HG03565 (cell line): ENCODE measurements around the gene BTBD8.

Experiments
- ATAC-seq: cut with Tn5 transposase; IDR thresholded peaks from one replicate; pipeline ENCODE4 v1.9.1; 2021; ENCODE audit warnings: mild to moderate bottlenecking, moderate library complexity; ENCODE audit not compliant: unreplicated experiment

Gene BTBD8

DNA sequence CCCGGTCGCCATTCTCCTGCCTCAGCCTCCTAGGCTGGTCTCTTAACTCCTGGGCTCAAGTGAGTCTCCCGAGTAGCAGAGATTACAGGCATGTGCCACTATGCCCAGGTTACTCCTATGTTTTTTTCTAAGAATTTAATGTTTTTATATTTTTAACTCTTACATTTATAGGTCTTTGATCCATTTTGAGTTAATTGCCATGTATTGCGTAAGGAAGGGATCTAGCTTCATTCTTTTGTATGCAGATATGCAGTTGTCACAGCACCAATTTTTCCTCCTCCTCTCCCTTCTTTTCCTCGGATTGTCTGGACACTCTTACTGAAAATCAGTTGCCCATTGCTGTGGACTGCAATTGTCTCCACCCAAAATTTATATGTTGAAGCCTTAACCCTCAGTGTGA, 11.5 kb downstream of the BTBD8 start:
- ATAC-seq = no peak

DNA sequence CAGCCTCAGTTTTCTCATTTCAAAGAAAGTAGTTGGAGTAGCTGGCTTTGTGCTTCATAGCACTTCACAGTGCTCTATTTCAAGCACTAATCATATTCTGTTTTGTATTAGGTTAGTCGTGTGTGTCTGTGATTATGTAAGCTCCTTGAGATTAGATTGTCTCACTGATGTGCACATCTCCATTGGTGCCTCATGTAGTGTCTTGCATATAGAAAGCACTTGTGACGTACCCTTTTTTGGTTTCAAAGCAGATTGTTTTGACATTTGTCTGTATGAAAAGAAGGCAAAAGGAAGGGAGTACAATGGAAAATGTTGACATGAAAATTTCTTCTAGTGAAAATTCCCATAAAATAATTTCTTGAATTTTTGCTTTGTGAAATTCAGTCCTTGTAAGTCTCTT, 13.9 kb downstream of the BTBD8 start:
- ATAC-seq = no peak

DNA sequence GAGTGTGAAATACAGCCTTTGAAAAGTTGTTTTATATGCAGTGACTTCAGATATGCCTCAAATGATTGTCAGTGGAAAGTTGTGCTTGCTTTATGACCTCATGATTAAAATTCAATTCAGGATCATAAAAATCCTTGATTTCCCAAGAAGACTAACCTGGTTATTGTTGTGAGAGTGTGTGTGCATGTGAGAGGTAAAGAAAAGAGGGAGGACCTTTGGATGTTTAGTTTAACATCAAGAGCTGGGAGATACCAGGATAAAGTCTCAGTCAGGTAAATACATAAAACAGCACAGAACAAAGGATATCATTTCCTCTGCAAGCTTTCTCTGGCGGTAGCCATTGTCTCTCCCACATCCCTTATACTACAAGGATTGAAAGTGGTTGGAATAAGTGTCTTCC, 14.4 kb downstream of the BTBD8 start:
- no peak for ATAC-seq

DNA sequence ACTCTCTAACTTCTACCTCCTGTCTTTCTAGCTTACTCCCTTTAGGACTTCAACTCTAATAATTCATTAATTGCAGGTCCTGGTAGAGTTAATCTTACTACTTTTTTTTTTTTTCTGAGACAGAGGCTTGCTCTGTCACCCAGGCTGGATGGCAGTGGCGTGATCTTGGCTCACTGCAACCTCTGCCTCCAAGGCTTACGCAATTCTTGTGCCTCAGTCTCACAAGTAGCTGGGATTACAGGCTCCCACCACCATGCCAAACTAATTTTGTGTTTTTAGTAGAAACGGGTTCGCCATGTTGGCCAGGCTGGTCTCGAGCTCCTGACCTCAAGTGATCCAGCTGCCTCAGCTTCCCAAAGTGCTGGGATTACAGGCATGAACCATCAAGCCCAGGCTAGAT, 15.7 kb downstream of the BTBD8 start:
- no peak for ATAC-seq

DNA sequence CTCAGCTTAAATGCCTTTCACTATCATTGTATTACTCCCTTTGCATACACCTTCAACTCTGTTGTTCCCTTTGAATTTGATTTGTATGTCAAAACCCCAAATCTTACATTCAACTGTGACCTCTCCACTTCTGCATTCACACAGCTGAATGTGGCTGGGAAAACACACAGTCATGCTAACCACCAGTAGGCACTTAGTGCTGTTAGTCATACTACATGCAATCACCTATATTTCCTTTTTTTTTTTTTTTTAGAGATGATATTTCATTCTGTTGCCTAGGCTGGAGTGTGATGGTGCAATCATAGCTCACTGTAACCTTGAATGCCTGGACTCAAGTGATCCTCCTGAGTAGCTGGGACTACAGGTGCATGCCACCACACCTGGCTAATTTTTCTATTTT, 16.2 kb downstream of the BTBD8 start:
- no peak for ATAC-seq

DNA sequence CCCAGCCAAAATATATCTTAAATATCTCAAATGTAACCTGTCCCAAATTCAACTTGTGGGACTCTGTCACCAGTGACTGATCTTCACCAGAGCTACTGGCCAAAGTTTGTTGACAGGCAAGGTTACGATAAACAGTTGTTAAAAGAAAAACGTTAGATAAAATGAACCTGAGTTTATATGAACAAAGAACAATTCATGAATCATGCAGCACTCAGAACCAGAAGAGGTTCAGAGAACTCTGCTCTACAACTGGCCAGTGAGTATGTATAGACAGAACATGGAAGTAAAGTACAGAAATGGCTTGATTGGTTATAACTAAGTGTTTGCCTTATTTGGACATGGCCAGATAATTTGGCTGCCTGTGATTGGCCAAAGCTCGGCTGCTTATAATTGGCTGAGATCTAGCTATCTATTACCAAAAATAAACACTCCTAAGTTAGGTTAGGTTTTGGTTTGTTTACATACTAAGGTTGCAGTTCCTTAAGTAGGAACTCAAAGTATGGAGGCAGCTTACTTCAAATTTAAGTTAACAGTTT, 25.5 kb downstream of the BTBD8 start:
- no peak for ATAC-seq

DNA sequence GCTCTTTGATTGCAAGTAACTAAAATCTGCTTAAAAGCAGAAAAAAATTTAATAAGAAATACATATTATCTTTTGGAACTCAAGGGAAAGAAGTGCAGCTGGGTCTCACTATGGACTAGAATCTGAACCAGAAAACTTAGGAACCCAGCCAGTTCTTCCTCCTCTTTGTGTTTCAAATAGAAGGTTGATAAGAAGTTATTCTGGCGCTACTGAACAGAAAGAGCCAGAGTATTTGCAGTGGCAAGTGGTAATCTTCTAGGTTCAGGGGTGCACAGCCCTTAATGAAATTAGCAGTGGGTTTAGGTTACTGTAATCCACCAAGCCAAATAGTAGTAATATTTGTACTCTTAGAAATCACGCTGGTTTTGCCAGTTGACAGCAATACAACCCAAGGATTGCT, 28.5 kb downstream of the BTBD8 start:
- ATAC-seq = no peak

DNA sequence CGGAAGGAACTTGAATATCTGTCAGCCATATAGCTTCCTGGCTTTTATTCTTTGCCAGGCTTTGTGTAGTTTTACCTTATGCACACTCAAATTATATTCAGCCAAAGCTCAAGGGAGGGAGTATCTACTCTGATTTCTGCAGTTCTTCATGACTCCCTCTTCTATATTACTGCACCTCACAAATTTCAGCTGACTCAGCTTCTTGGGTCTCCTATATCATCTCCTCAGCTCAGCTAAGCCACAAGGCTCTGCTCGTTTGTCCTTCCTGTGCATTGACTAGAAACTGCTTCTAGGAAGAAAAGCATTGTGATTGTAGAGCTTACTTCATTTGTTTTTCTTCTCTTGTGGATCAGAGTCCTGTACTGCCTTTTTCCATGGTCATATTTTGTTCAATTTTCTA, 37.4 kb downstream of the BTBD8 start:
- ATAC-seq = no peak

DNA sequence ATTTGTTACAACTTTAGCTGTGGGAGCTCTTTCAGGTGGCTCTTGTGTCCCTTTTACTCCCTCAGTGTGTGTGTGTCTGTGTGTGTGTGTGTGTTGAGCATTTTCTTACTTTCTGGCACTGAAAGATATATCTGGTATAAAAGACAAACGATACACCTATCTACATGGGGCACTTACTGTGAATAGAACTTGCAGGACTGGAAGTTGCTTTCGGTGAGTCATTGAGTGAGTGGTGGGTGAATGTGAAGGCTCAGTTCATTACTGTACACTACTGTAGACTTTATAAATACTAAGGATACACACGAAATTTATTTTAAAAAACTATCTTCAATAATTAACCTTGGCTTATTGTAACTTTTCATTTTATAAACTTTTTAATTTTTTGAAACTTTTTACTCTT, 38.7 kb downstream of the BTBD8 start:
- ATAC-seq = no peak

DNA sequence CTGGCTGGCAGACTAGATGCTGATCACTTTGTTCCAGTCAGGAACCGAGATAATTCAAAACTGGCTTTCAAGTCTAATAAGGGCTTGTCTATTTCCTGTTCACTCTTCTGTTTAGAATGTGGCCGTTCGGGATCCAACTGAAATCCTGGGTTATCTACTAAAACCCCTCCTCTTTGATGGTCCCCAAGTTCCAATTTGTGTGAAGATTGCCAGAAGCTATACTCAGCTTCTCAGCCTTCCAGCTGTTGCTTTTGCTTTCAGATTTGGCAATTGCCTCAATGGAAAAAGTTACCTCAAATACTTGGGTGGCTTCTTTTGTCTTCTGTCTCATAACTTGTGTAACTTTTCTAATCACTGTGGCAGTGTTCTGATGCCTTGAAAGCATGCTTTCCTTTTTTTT, 43.7 kb downstream of the BTBD8 start:
- no peak for ATAC-seq

DNA sequence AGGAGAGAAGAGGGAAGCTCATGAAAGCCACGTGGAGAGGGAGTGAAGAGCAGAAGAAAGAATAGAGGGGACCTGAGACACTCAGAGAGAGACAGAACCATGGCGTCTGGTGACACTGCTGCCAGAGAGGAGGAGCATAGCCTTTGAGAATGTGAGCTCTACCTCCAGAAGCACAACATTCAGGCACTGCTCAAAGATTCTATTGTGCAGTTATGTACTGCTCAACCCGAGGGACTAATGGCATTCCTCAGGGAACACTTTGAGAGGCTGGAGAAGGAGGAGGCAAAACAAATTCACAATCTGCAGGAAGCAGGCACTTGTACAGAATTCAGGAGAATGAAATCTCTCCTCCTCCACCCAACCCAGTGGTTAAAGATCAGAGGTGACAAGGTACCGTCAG, 45.1 kb downstream of the BTBD8 start:
- ATAC-seq = no peak

DNA sequence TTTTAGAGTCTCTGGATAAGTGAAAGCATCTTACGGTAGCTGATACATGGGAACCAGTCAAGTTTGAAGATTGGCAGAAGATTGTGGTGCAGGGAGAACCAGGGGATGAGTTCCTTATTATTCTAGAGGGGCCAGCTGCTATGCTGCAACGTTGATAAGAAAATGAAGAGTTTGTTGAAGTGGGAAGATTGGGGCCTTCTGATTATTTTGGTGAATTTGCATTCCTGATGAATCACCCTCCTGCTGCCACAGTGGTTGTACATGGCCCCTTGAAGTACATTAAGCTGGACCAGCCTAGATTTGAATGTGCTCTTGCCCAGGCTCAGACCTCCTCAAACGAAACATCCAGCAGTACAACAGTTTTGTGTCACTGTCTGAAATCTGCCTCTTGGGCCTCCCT, 45.9 kb downstream of the BTBD8 start:
- no peak for ATAC-seq

DNA sequence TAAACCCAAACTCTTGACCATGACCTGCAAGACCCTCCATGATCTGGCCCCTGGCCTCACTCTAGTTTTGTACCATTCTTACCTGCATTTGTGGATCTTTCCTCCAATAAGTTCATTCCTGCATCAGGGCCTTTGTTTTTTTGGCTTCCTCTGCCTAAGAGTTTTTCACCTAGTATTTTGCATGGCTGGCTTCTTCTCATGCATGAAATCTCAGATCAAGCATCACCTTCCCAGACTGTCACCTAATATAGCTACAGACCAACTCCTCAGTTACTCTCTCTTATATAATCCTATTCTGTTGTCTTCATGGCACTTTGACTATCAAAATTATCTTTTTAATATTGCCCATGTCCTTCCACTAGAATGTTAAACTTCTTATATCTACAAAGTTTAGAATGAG, 54.2 kb downstream of the BTBD8 start:
- no peak for ATAC-seq

DNA sequence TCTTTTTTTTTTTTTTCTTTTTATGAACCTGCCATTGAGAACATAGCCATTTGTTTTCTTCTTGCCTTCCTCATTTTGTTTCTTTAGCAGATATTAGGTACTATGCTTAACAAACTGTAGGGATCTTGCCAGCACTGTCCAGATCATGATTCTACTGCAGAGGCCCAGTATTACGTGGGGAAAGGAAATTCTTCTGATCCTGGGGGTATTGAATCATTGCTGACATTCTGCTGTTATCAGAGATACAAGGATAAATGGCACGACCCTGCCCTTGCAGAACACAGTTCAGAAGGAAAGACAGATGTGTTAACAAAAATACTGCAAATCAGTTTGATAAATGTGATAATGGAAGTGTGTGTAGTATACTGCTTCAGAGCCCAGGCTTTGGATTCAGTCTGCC, 56.2 kb downstream of the BTBD8 start:
- ATAC-seq = no peak

DNA sequence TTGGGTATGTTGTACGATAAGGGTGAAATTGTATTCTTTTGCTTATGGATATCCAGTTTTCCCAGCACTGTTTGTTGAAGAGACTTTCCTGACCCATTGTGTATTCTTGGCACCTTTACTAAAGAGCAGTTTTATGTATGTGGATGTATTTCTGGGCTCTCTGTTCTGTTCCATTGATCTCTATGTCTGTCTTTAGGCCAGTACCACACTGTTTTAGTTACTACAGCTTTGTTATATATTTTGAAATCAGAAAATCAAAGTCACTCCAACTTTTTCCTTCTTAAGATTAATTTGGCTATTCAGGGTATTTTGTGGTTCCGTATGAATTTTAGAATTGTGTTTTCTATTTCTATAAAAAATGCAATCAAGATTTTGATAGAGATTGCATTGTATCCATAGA, 74.8 kb downstream of the BTBD8 start:
- ATAC-seq = no peak

DNA sequence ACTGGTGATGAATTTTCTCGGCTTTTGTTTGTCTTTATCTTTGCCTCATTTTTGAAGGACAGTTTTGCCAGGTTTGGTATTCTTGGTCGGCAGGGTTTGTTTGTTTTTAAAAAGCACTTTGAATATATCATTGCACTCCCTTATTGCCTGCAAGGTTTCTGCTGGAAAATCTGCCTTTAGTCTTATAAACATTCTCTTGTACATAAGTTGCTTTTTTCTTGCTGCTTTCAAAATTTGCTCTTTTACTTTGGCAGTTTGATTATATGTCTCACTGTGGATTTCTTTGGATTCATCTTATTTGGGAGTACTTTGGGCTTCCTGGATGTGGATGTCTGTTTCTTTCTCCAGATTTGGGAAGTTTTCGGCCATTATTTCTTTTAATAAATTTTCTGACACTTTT, 79.4 kb downstream of the BTBD8 start:
- ATAC-seq = no peak

DNA sequence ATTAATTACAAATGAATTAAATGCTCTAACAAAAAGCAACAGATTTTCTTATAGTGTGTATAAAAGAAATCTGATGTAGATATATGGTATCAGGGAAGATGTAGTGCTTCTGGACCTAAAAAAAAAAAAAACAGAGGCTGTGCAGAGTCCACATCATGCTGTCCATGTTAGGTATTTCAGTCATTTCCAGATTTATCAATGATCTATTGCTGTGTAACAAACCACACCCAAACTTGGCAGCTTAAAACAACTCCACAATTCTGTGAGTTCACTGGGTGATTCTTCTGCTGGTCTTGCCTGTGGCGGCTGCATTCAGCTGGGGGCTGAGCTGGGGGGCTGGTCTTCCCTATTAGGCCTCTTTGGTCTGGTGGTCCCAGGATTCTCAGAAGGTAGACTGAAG, 85.2 kb downstream of the BTBD8 start:
- ATAC-seq = no peak

DNA sequence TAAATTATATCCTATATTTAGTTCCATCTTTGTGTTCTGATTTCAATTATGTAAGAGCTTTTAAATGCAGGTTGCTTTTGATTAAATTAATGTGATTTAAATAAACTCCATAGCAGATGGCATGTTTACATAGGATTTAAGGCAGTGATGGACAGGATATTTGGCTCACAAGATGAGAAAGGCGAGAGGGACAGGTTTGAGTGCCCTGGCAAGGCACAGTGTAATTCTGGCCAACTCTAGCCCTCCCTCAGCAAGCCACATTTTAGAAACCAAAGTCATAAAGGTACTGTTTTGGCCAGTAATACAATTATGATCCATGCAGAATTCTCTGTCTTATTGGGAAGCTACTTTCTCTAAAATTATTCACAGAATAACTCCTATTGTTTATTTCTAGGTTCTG, 87.0 kb downstream of the BTBD8 start:
- ATAC-seq = no peak

DNA sequence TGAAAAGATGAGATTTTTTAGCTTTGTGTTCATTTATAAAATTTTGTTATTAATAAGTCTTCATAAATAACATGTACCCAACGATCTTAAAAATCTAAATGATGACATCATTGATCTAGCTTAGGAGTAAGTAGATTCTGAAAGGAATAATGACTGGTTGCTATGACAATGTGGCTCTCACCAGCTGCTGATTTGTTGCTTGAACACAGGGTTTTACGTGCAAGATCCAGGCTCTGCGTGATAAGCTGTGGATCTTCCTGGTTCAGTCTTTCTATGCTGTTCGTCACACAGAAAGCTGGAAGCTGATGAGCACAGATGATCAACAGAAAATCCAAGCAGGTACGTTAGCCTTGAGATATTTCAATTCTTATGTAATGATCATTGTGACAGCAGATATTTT, 88.5 kb downstream of the BTBD8 start:
- ATAC-seq = no peak

DNA sequence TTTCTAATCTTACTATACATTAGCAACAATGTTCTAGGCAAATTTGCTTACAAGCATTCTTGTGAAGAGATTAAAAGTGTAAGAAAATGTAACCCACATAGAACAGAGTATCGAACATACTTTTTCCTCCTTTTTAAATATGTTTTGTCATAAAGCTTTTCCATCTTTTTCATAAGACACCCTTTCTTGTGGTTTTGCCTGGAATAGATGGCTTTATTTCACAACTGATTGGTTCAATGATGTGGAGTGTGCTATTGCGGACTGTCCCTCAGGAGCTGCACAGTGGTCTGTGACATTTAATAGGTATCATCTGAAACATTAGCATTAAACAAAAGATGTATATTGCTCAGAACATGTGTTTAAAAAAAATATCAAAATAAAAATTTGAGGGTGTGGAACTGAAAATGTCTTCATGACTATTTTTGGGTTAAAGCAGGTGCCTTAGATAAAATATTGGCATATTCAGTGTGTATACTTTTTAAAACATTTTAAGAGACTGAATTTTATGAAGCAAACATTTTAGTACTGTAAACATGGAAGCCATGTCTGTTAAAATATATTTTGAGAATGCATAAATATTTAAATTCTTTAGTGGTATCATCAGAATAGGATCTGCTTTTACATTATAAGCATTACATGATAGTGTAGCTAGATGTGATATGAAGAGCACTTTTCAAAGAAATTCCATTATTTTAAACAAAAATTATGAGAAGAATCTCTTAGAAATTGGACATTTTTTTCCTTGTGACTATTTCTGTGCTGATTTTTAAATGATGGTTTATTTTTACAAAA, 89.3 kb downstream of the BTBD8 start:
- no peak for ATAC-seq

DNA sequence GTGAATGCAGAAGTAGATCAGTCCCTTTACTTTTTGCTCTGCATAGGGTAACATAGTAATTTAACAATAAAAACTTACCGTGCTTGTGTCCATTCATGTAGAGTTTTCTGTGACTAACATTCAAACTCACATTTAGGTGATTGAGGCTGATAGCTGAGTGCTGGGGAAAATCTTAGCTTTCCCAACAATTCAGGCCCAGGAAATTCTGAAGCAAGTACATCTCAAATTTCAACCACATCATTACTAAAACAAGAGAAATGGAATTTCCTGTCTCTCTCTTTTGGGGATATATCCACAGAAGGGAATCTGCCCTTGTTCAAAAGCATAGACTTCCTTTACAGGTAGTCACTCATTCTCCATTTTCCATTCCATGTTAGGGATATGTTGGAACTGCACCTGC, 104.5 kb downstream of the BTBD8 start:
- ATAC-seq = no peak

DNA sequence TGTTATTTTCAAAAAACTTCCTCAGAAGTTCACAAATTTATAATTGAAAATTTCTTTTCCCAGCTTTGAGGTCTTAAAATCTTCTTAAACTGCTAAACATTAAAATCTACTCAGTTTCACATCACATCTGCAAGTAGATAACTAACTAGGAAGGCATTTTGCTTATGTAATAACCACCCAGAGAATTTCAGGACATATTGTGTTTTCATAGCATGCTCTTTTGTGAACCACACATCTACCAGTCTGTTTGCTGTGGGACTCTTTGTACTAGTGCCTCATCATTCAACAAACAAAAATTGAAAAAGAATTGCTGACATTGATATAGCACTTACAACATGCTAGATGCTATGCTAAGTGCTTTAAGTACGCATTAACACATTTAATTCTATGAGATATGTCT, 105.9 kb downstream of the BTBD8 start:
- no peak for ATAC-seq
